CD4-positive, alpha-beta T cell (primary cell): ENCODE data around the gene PLEKHG3. TPM values are rescaled to one million over a fixed set of nuclear protein-coding genes. Genes with fewer than 3 reads are reported as not detected.
A peak's percentile ranks its signal among the peaks of the same experiment; 100 is the strongest.

Experiments
- ATAC-seq: fragments of 200-7000 bp; cut with Tn5 transposase; one replicate; pipeline ENCODE4 v1.10.0; 2022; ENCODE audit warnings: mild to moderate bottlenecking; ENCODE audit not compliant: poor library complexity
- CTCF ChIA-PET: fragments of 350-600 bp; sonication (Branson Sonifier 250); formaldehyde crosslinking; loops from one replicate; lab custom pipeline; 2021; ENCODE audit warnings: antibody characterized with exemption, inconsistent platforms; lab: Charles Lee
- POLR2A ChIA-PET: fragments of 350-600 bp; sonication (Branson Sonifier 250); formaldehyde crosslinking; loops from one replicate; lab custom pipeline; 2021; ENCODE audit warnings: antibody characterized with exemption, inconsistent platforms; lab: Charles Lee
- DNase-seq, 14 experiments: peaks; one replicate each; pipeline ENCODE4 v3.0.0-alpha.2; 2013 to 2020; ENCODE audit warnings: mixed read lengths in 2 of 14
- H3K27ac ChIP-seq, 2 donors: one replicate each; pipeline versions ENCODE4 v1.5.1 to v1.7.0; 2013; ENCODE audit warnings: low read length in 2 of 2, low read depth in 1 of 2, mild to moderate bottlenecking in 1 of 2
- H3K27me3 ChIP-seq, 2 experiments: 1 replicate in 1 of 2; 2 replicates in 1 of 2; pipeline versions ENCODE4 v1.6.1 to v1.7.0; 2013; ENCODE audit warnings: low read length in 2 of 2, control low read depth in 1 of 2, mild to moderate bottlenecking in 1 of 2, moderate library complexity in 1 of 2; ENCODE audit not compliant: insufficient read depth in 2 of 2, control insufficient read depth in 1 of 2
- H3K36me3 ChIP-seq: one replicate; pipeline ENCODE4 v1.6.1; 2013; ENCODE audit warnings: low read length, control low read depth; ENCODE audit not compliant: insufficient read depth
- H3K4me1 ChIP-seq: one replicate; pipeline ENCODE4 v1.6.1; 2013; ENCODE audit warnings: low read length, control low read depth; ENCODE audit not compliant: insufficient read depth
- H3K4me3 ChIP-seq: one replicate; pipeline ENCODE4 v1.5.1; 2013; ENCODE audit warnings: mild to moderate bottlenecking, low read length, moderate library complexity
- H3K9me3 ChIP-seq, 2 experiments: 1 replicate in 1 of 2; 2 replicates in 1 of 2; pipeline versions ENCODE4 v1.6.1 to v1.7.0; 2013; ENCODE audit warnings: low read length in 2 of 2, mild to moderate bottlenecking in 2 of 2, control low read depth in 1 of 2, moderate library complexity in 1 of 2; ENCODE audit not compliant: control insufficient read depth in 1 of 2, insufficient read depth in 1 of 2
- H3K27ac Mint-ChIP-seq: one replicate; pipeline ENCODE4 v1.8.0; 2020; ENCODE audit warnings: mixed read lengths
- H3K27me3 Mint-ChIP-seq: one replicate; pipeline ENCODE4 v1.8.0; 2021; ENCODE audit warnings: mixed read lengths
- H3K36me3 Mint-ChIP-seq: one replicate; pipeline ENCODE4 v1.8.0; 2021; ENCODE audit warnings: low read depth, mixed read lengths
- H3K4me1 Mint-ChIP-seq: one replicate; pipeline ENCODE4 v1.8.0; 2021; ENCODE audit warnings: low read depth, mixed read lengths
- H3K4me3 Mint-ChIP-seq: one replicate; pipeline ENCODE4 v1.8.0; 2020; ENCODE audit warnings: mild to moderate bottlenecking, mixed read lengths
- H3K9me3 Mint-ChIP-seq: one replicate; pipeline ENCODE4 v1.8.0; 2020; ENCODE audit warnings: mixed read lengths
- CTCF ChIP-seq: fragments of 200-600 bp; IDR thresholded peaks from one replicate; pipeline ENCODE4 v1.8.0; 2022; ENCODE audit warnings: antibody characterized with exemption, mild to moderate bottlenecking
- intact Hi-C, 2 experiments: fragments of 100-400 bp; cut with DNase I in 1 of 2; cut with micrococcal nuclease in 1 of 2; formaldehyde crosslinking; loops; one replicate each; pipeline versions ENCODE4 v1.15.1 to v1.9.0; 2023 to 2025; cut with DNase I, micrococcal nuclease
- total RNA-seq, 174 experiments: library from RNA in 2 of 174; stranded (reverse) in 2 of 174; gene quantifications; one replicate each; pipeline ENCODE4 v1.2.3 and lab custom pipeline; 2021 to 2026

Gene PLEKHG3
- total RNA-seq, 2 experiments from 2014 or later = 12.1 to 13.3 TPM

DNA sequence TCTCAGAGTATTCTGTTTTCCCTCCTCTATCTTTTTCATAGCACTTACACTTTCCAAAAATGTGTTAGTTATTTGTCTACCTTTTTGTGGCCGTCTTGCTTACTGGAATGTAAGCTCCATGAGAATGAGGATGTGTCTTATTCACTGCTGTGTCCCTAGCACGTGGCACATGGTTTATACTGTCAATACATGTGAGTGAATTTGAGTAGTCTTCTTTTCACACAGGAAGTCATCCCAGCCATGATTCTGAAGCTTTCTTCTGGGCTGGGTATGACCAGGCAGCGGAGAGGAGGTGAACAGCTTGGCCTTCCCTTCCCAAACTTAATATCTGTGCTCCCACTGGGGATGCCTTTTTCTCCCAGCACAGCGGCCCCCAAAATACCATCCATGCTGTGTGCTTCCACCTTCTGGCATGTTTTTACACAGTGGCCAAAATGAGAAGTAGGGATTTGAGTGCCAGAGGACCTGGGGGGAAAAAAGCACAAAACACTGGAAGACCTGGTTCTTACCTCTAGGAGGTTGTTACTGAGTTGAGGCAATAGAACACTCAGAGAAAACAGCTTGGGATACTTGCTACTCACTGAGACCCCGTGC is 10.3 kb downstream of the PLEKHG3 start:
- no peaks in the 10 kb centered on the region for H3K9me3 ChIP-seq
- no peaks in the 10 kb centered on the region for H3K36me3 ChIP-seq
- H3K27me3 Mint-ChIP-seq = peaks cover 4% of the 10 kb centered on the region
- ChIA-PET POLR2A (no interaction called here), CTCF (no interaction called here)
- peaks cover 5% of the 10 kb centered on the region for H3K36me3 Mint-ChIP-seq
- peak in 1 of 14 experiments; percentile 8 for DNase-seq
- peaks cover 74% of the 10 kb centered on the region for H3K4me1 ChIP-seq
- no peak overlapping the region for H3K4me3 Mint-ChIP-seq
- peaks cover 62% of the 10 kb centered on the region for H3K4me1 Mint-ChIP-seq
- peaks cover 10% of the 10 kb centered on the region for H3K9me3 Mint-ChIP-seq
- no peak for TF ChIP-seq CTCF
- no peak overlapping the region for H3K4me3 ChIP-seq
- H3K27ac ChIP-seq = no peak overlapping the region
- no peak for ATAC-seq
- H3K27ac Mint-ChIP-seq = no peak overlapping the region
- no peaks in the 10 kb centered on the region for H3K27me3 ChIP-seq
- intact Hi-C loops = no loop called here

DNA sequence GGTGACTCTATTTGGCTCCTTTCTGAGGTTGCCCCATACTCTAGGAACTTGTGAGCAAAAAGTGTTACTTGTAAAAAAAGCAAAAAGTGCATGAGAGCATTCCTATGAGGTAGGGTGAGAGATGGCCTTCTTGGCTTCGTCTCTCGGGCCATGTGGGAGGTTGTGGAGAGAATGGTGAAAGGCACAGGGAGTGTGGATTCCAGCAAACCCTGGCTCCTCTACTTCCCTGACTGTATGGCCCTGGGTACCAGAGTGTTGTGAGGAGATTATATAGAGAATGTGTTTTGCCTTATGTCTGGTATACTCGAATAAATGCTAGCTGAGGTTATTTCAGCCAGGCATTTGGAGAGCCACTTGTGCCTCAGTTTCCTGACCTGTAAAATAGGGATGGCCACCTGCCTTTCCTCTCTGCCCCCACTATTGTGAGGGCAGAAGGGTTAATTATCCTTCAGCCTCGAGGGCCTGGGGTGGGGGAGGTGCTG is 11.0 kb downstream of the PLEKHG3 start:
- ATAC-seq (no peak), DNase-seq (no peak)
- Mint-ChIP-seq H3K27me3 (peaks cover 4% of the 10 kb centered on the region), H3K4me1 (peaks cover 61% of the 10 kb centered on the region), H3K27ac (no peak overlapping the region), H3K9me3 (peaks cover 10% of the 10 kb centered on the region), H3K36me3 (peaks cover 5% of the 10 kb centered on the region), H3K4me3 (no peak overlapping the region)
- ChIA-PET CTCF (no interaction called here), POLR2A (interaction anchor here (1.0 kb wide), 1 partner anchor 16 kb away, joined by 3 read pairs; no protein-coding TSS in a partner anchor)
- intact Hi-C loops = no loop called here
- Histone ChIP-seq H3K4me3 (no peak overlapping the region), H3K9me3 (no peaks in the 10 kb centered on the region), H3K27ac (no peak overlapping the region), H3K36me3 (no peaks in the 10 kb centered on the region), H3K27me3 (no peaks in the 10 kb centered on the region), H3K4me1 (peaks cover 74% of the 10 kb centered on the region)
- no peak for TF ChIP-seq CTCF

GRCh38 chr14:64715628-64716412 is 11.6 kb downstream of the PLEKHG3 start:
- H3K36me3 Mint-ChIP-seq = peaks cover 5% of the 10 kb centered on the region
- no peak overlapping the region for H3K4me3 Mint-ChIP-seq

More at GRCh38 chr14:64715628-64716412, 11.6 kb downstream of the PLEKHG3 start:
- Histone ChIP-seq H3K27ac (no peak overlapping the region), H3K4me1 (peaks cover 74% of the 10 kb centered on the region), H3K9me3 (no peaks in the 10 kb centered on the region), H3K4me3 (no peak overlapping the region), H3K36me3 (no peaks in the 10 kb centered on the region), H3K27me3 (no peaks in the 10 kb centered on the region)
- H3K4me1 Mint-ChIP-seq = peaks cover 67% of the 10 kb centered on the region
- no peak overlapping the region for H3K27ac Mint-ChIP-seq
- intact Hi-C loops = no loop called here
- ChIA-PET CTCF (interaction anchor here (0.7 kb wide), 1 partner anchor 212 kb away, joined by 3 read pairs; no protein-coding TSS in a partner anchor), POLR2A (interaction anchor here (1.0 kb wide), 1 partner anchor 16 kb away, joined by 3 read pairs; no protein-coding TSS in a partner anchor)
- peaks cover 10% of the 10 kb centered on the region for H3K9me3 Mint-ChIP-seq
- ATAC-seq (no peak), DNase-seq (no peak)
- no peak for TF ChIP-seq CTCF
- H3K27me3 Mint-ChIP-seq = peaks cover 4% of the 10 kb centered on the region
